Neural cell (in vitro differentiated cells): ENCODE measurements around the gene COL6A5. TPM values are rescaled to one million over a fixed set of nuclear protein-coding genes. Genes with fewer than 3 reads are reported as not detected.

Experiments
- H2AFZ ChIP-seq: fragments of 200-600, 300-800 bp; sonication (generic), shearing (Covaris generic); 2 replicates; pipeline ENCODE4 v1.6.0; 2014; ENCODE audit warnings: low read depth, mild to moderate bottlenecking, antibody characterized with exemption, low read length, moderate library complexity
- H3F3A ChIP-seq: fragments of 200-600 bp; shearing (Covaris generic); 2 replicates; pipeline ENCODE4 v1.6.1; 2016; ENCODE audit warnings: mild to moderate bottlenecking, moderate library complexity, mixed read lengths, antibody characterized with exemption, low read length; ENCODE audit not compliant: insufficient read depth, poor library complexity, severe bottlenecking
- H3K27ac ChIP-seq: fragments of 200-600, 300-800 bp; sonication (generic), shearing (Covaris generic); 2 replicates; pipeline ENCODE4 v1.5.1; 2014; ENCODE audit warnings: mild to moderate bottlenecking, low read length, moderate library complexity
- H3K27me3 ChIP-seq: fragments of 300-800, 200-600 bp; sonication (generic), shearing (Covaris generic); 2 replicates; pipeline ENCODE4 v1.6.0; 2014; ENCODE audit warnings: mild to moderate bottlenecking, low read depth, low read length, moderate library complexity; ENCODE audit not compliant: insufficient read depth
- H3K36me3 ChIP-seq: fragments of 300-800, 200-600 bp; sonication (generic), shearing (Covaris generic); 2 replicates; pipeline ENCODE4 v1.5.1; 2014; ENCODE audit warnings: mild to moderate bottlenecking, antibody characterized with exemption, low read length, moderate library complexity; ENCODE audit not compliant: insufficient read depth
- H3K4me2 ChIP-seq: fragments of 300-800, 200-600 bp; sonication (generic), shearing (Covaris generic); 2 replicates; pipeline ENCODE4 v1.6.0; 2014; ENCODE audit warnings: mild to moderate bottlenecking, low read length
- H3K4me3 ChIP-seq: fragments of 300-800, 200-600 bp; sonication (generic), shearing (Covaris generic); 2 replicates; pipeline ENCODE4 v1.5.1; 2014; ENCODE audit warnings: mild to moderate bottlenecking, low read length, moderate library complexity
- H3K79me2 ChIP-seq: fragments of 200-600 bp; shearing (Covaris generic); replicated peaks from 2 replicates; pipeline ENCODE4 v1.6.0; 2014; ENCODE audit warnings: mild to moderate bottlenecking, low read length, moderate library complexity; ENCODE audit not compliant: insufficient read depth
- H3K9ac ChIP-seq: fragments of 300-800, 200-600 bp; sonication (generic), shearing (Covaris generic); 2 replicates; pipeline ENCODE4 v1.6.1; 2016; ENCODE audit warnings: mild to moderate bottlenecking, low read length, mixed read lengths
- H3K9me2 ChIP-seq: fragments of 200-600 bp; shearing (Covaris generic); 2 replicates; pipeline ENCODE4 v1.6.1; 2016; ENCODE audit warnings: mild to moderate bottlenecking, low read length, mixed read lengths; ENCODE audit not compliant: insufficient read depth
- H3K9me3 ChIP-seq: fragments of 200-600, 300-800 bp; sonication (generic), shearing (Covaris generic); 2 replicates; pipeline ENCODE4 v1.6.1; 2016; ENCODE audit warnings: mild to moderate bottlenecking, mixed run types, low read length, moderate library complexity, mixed read lengths
- H4K20me1 ChIP-seq: fragments of 200-600 bp; shearing (Covaris generic); 2 replicates; pipeline ENCODE4 v1.6.1; 2016; ENCODE audit warnings: mild to moderate bottlenecking, mixed run types; ENCODE audit not compliant: insufficient read depth
- CTCF ChIP-seq: fragments of 450-650 bp; IDR thresholded peaks from 2 replicates; pipeline ENCODE4 v1.5.1; 2014; ENCODE audit warnings: antibody characterized with exemption, mild to moderate bottlenecking, moderate library complexity; ENCODE audit not compliant: poor library complexity, severe bottlenecking
- EP300 ChIP-seq: fragments of 450-650 bp; conservative IDR thresholded peaks from 2 replicates; pipeline ENCODE4 v1.6.1; 2014; ENCODE audit warnings: antibody characterized with exemption, mild to moderate bottlenecking, moderate library complexity; ENCODE audit not compliant: poor library complexity, severe bottlenecking
- EZH2 ChIP-seq: fragments of 200-600, 300-800 bp; shearing (Covaris generic), sonication (generic); IDR thresholded peaks from 2 replicates; pipeline ENCODE4 v1.6.1; 2014; ENCODE audit warnings: antibody characterized with exemption, low read length, borderline replicate concordance, mild to moderate bottlenecking; ENCODE audit not compliant: insufficient read depth, poor library complexity, severe bottlenecking
- MXI1 ChIP-seq: fragments of 450-650 bp; conservative IDR thresholded peaks from 2 replicates; pipeline ENCODE4 v1.6.1; 2014; ENCODE audit warnings: antibody characterized with exemption, mild to moderate bottlenecking; ENCODE audit not compliant: poor library complexity, severe bottlenecking
- POLR2AphosphoS5 ChIP-seq: IDR thresholded peaks from 2 replicates; pipeline ENCODE4 v1.6.1; 2012
- RAD21 ChIP-seq: fragments of 450-650 bp; conservative IDR thresholded peaks from 2 replicates; pipeline ENCODE4 v1.6.1; 2014; ENCODE audit warnings: antibody characterized with exemption, mild to moderate bottlenecking, moderate library complexity
- REST ChIP-seq: IDR thresholded peaks from 2 replicates; pipeline ENCODE4 v1.6.1; 2012; ENCODE audit warnings: borderline replicate concordance
- SMC3 ChIP-seq: fragments of 450-650 bp; conservative IDR thresholded peaks from 2 replicates; pipeline ENCODE4 v1.6.1; 2014; ENCODE audit warnings: antibody characterized with exemption, mild to moderate bottlenecking, moderate library complexity; ENCODE audit not compliant: poor library complexity
- TAF1 ChIP-seq: IDR thresholded peaks from 2 replicates; pipeline ENCODE4 v1.6.1; 2012; ENCODE audit warnings: low read depth
- polyA plus RNA-seq: library from polyadenylated mRNA; depleted of rRNA; stranded (reverse); fragments of >200 nt; gene quantifications from 2 replicates; pipeline ENCODE4 v1.2.3, GENCODE V29; 2014

The COL6A5 gene
- polyA plus RNA-seq, 1 donor from 2014 or later: not detected

DNA sequence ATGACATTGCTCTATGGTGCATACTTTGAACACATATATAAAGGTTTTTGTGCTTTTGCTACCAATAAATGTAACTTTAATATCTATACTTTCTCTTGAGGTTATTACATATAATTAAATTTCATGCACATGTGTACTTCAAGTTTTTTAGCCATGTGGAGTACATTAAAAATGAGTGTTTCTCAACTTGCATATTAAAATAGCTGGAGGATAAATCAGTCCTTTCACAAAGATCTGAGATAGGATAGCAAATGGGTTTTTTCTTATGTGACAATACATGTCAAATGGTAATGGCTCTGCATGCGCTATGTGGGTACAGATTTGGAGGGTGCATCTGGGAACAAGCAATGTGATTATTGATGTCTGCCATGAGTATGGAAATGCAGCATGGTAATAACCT lies 122.8 kb downstream of the COL6A5 start:
- Histone ChIP-seq H3K27me3 (no peaks in the 10 kb centered on the region), H3F3A (no peaks in the 10 kb centered on the region), H3K79me2 (no peaks in the 10 kb centered on the region), H3K36me3 (no peaks in the 10 kb centered on the region), H3K4me3 (no peak overlapping the region), H3K27ac (no peak overlapping the region), H3K9ac (no peak overlapping the region), H3K4me2 (no peak overlapping the region), H3K9me3 (no peaks in the 10 kb centered on the region), H3K9me2 (no peaks in the 10 kb centered on the region), H4K20me1 (no peaks in the 10 kb centered on the region), H2AFZ (no peak overlapping the region)
- no peak for TF ChIP-seq MXI1

GRCh38 chr3:130470126-130470525 lies 124.7 kb downstream of the COL6A5 start:
- no peak overlapping the region for H2AFZ ChIP-seq
- no peaks in the 10 kb centered on the region for H3K36me3 ChIP-seq
- no peaks in the 10 kb centered on the region for H3K79me2 ChIP-seq
- no peaks in the 10 kb centered on the region for H3K9me3 ChIP-seq
- H4K20me1 ChIP-seq: no peaks in the 10 kb centered on the region
- H3F3A ChIP-seq: no peaks in the 10 kb centered on the region
- no peak for TF ChIP-seq EZH2
- no peak for TF ChIP-seq REST
- no peak for TF ChIP-seq CTCF
- no peak for TF ChIP-seq SMC3
- TF ChIP-seq TAF1: no peak
- no peak for TF ChIP-seq MXI1
- TF ChIP-seq RAD21: no peak
- TF ChIP-seq POLR2AphosphoS5: no peak
- TF ChIP-seq EP300: no peak
- no peak overlapping the region for H3K4me3 ChIP-seq
- no peak overlapping the region for H3K9ac ChIP-seq
- no peaks in the 10 kb centered on the region for H3K27me3 ChIP-seq
- H3K4me2 ChIP-seq: no peak overlapping the region
- H3K27ac ChIP-seq: no peak overlapping the region
- H3K9me2 ChIP-seq: no peaks in the 10 kb centered on the region

GRCh38 chr3:130473416-130473815 lies 127.9 kb downstream of the COL6A5 start:
- Histone ChIP-seq H3K4me3 (no peak overlapping the region), H3F3A (no peaks in the 10 kb centered on the region), H3K9ac (no peak overlapping the region), H3K79me2 (no peaks in the 10 kb centered on the region), H3K27ac (no peak overlapping the region), H2AFZ (no peak overlapping the region), H3K9me3 (no peaks in the 10 kb centered on the region), H3K36me3 (no peaks in the 10 kb centered on the region), H3K9me2 (no peaks in the 10 kb centered on the region), H4K20me1 (no peaks in the 10 kb centered on the region), H3K4me2 (no peak overlapping the region), H3K27me3 (no peaks in the 10 kb centered on the region)
- TF ChIP-seq EP300 (no peak), REST (no peak), TAF1 (no peak), CTCF (no peak), MXI1 (no peak), RAD21 (no peak), POLR2AphosphoS5 (no peak), EZH2 (no peak), SMC3 (no peak)
